H1 (cell line): ENCODE measurements around the gene OR9A4. TPM values are rescaled to one million over a fixed set of nuclear protein-coding genes. Genes with fewer than 3 reads are reported as not detected.

Experiments used
- CREB1 ChIP-seq: IDR thresholded peaks from 2 replicates; pipeline ENCODE4 v1.6.1; 2012; ENCODE audit warnings: inconsistent platforms
- MAFK ChIP-seq: IDR thresholded peaks from 2 replicates; pipeline ENCODE4 v1.6.1; 2012; ENCODE audit warnings: low read depth, mild to moderate bottlenecking, improper control_type of control experiment, low read length
- polyA plus RNA-seq, 7 experiments: library from polyadenylated mRNA; depleted of rRNA in 3 of 7; stranded (reverse) in 5 of 7; unstranded in 2 of 7; fragments of >200 nt in 5 of 7; fragments of 200-250 nt in 2 of 7; gene quantifications; 1 replicate in 5 of 7; 2 replicates in 1 of 7; 4 replicates in 1 of 7; pipeline versions ENCODE4 v1.2.1 to v1.2.3, GENCODE V29; 2011 to 2013; ENCODE audit warnings: missing spikeins in 2 of 7, mixed read lengths in 2 of 7
- total RNA-seq: library from RNA; stranded (reverse); fragmentation: NEBNext Ultra II Directional; extraction: Animal tissue kit (Norgen Biotek cat#: 25700); gene quantifications from 2 replicates; pipeline ENCODE4 v1.2.1, GENCODE V29; 2021

OR9A4 gene
- total and polyA plus RNA-seq, 2 of the 8 experiments (the other 6 are each of a cell fraction or from before 2014, with no cell fraction given), result not detected

DNA sequence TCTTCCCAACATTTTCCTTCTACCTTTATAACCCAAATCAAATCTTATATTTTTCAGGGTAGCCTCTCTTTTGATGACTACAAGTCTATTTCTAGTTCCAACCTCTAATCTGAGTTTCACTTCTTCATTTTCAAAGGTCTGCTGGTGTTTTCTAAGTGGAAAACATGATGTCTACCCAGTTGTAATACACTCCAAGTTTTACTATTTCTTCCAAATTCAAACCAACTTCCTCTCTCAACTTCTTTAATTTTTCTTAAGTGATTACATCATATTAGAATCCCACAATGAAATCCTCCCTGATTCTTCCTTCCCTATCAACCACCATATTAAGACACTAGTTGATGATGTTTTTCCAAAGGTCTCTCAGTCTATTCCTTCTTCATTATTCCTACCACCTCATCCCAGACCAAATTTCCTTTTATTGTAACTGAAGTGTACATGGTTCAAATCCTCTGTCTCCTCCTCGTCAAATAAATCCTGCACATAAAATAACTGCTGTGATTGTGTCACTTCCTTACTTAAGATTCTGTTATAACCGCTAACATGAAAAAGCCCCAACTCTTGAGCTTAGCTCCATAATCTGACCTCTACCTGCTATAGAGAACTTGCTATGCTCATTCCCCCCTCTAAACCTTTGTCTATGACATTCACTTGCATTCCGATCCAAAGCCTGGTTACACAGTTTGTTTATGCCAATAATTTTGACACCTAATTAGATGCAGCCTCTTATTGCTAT lies 44.7 kb downstream of the OR9A4 start (continued):
- no peak for TF ChIP-seq CREB1
- TF ChIP-seq MAFK, result no peak

Other genes starting within 250 kb of the OR9A4 start
- 26.8 and 27.1 TPM in 2 replicates for gene DENND11, start 214.2 kb upstream of the OR9A4 start, total RNA-seq
- gene DENND11, start 214.2 kb upstream of the OR9A4 start, polyA plus RNA-seq (2011; rRNA removed), result 8.0 and 9.3 TPM in 2 replicates
- gene WEE2, start 208.0 kb upstream of the OR9A4 start, total RNA-seq, result not detected in 2 replicates
- 0.02 TPM in 1 of 2 replicates, not detected in the other for gene WEE2, start 208.0 kb upstream of the OR9A4 start, polyA plus RNA-seq (2011; rRNA removed)
- 254 and 259 TPM in 2 replicates for gene SSBP1, start 178.0 kb upstream of the OR9A4 start, total RNA-seq
- 65.7 and 136 TPM in 2 replicates for gene SSBP1, start 178.0 kb upstream of the OR9A4 start, polyA plus RNA-seq (2011; rRNA removed)
- 0.59 and 0.99 TPM in 2 replicates for gene TAS2R3, start 152.3 kb upstream of the OR9A4 start, total RNA-seq
- gene TAS2R3, start 152.3 kb upstream of the OR9A4 start, polyA plus RNA-seq (2011; rRNA removed), result 0.48 and 0.49 TPM in 2 replicates
- 1.3 TPM in 2 replicates for gene TAS2R4, start 139.7 kb upstream of the OR9A4 start, total RNA-seq
- 0.86 and 0.88 TPM in 2 replicates for gene TAS2R4, start 139.7 kb upstream of the OR9A4 start, polyA plus RNA-seq (2011; rRNA removed)
- gene TAS2R5, start 126.2 kb upstream of the OR9A4 start, total RNA-seq, result 0.84 and 1.5 TPM in 2 replicates
- gene TAS2R5, start 126.2 kb upstream of the OR9A4 start, polyA plus RNA-seq (2011; rRNA removed), result 3.9 and 6.2 TPM in 2 replicates
- gene PRSS37, start 74.9 kb upstream of the OR9A4 start, total RNA-seq, result not detected in 2 replicates
- gene PRSS37, start 74.9 kb upstream of the OR9A4 start, polyA plus RNA-seq (2011; rRNA removed), result not detected in 2 replicates
- gene CLEC5A, start 30.6 kb downstream of the OR9A4 start, total RNA-seq, result not detected in 2 replicates
- not detected in 2 replicates for gene CLEC5A, start 30.6 kb downstream of the OR9A4 start, polyA plus RNA-seq (2011; rRNA removed)
- not detected in 2 replicates for gene TAS2R38, start 57.4 kb downstream of the OR9A4 start, total RNA-seq
- 0.08 and 0.11 TPM in 2 replicates for gene TAS2R38, start 57.4 kb downstream of the OR9A4 start, polyA plus RNA-seq (2011; rRNA removed)
- 0.06 TPM in 2 replicates for gene MGAM, start 79.5 kb downstream of the OR9A4 start, total RNA-seq
- gene MGAM, start 79.5 kb downstream of the OR9A4 start, polyA plus RNA-seq (2011; rRNA removed), result 0.03 and 0.05 TPM in 2 replicates
- gene MGAM2, start 195.3 kb downstream of the OR9A4 start, total RNA-seq, result not detected in 2 replicates
- 0.02 and 0.03 TPM in 2 replicates for gene MGAM2, start 195.3 kb downstream of the OR9A4 start, polyA plus RNA-seq (2011; rRNA removed)